Stimulated activated CD8-positive, alpha-beta memory T cell treated with anti-CD3 and anti-CD28 coated beads, Interleukin-4, amount 100 ng/mL, for 1 hour (primary cell): ENCODE results near the gene ACER2.
A peak's percentile ranks its signal among the peaks of the same experiment; 100 is the strongest.
"Not testable (repeated sequence)": the region's sequence is repeated elsewhere in the genome, so short reads cannot be mapped to it uniquely, and the experiment has no call there.

Experiments used
- DNase-seq, 2 donors: peaks; one replicate each; pipeline ENCODE4 v3.0.0-alpha.2; 2020; ENCODE audit warnings: low read depth in 2 of 2, low spot score in 1 of 2

The ACER2 gene

GRCh38 chr9:19408693-19409400, at the start of gene ACER2:
TSS of gene ACER2 (plus strand) at chr9:19409009. CDS start at chr9:19409085, 76 bp downstream.
- DNase-seq = peak; percentile 88 to 91

GRCh38 chr9:19369107-19369506, 39.7 kb upstream of the ACER2 start:
- no peak for DNase-seq

GRCh38 chr9:19371942-19372341, 36.9 kb upstream of the ACER2 start:
- DNase-seq = no peak

- DNase-seq = no peak
Measured at GRCh38 chr9:19372567-19372966, 36.2 kb upstream of the ACER2 start.

GRCh38 chr9:19373527-19373926, 35.3 kb upstream of the ACER2 start:
- no peak for DNase-seq

- no peak for DNase-seq
Measured at GRCh38 chr9:19375538-19375937, 33.3 kb upstream of the ACER2 start.

- DNase-seq = no peak
Measured at GRCh38 chr9:19376931-19377330, 31.9 kb upstream of the ACER2 start.

GRCh38 chr9:19378164-19378563, 30.6 kb upstream of the ACER2 start:
- DNase-seq = no peak

GRCh38 chr9:19378647-19379046, 30.2 kb upstream of the ACER2 start:
- no peak for DNase-seq

GRCh38 chr9:19379283-19379682, 29.5 kb upstream of the ACER2 start:
- DNase-seq = no peak

GRCh38 chr9:19379697-19380046, 29.1 kb upstream of the ACER2 start:
- DNase-seq = peak in 1 of 2 donors; percentile 24

- no peak for DNase-seq
Measured at GRCh38 chr9:19380826-19381075, 28.1 kb upstream of the ACER2 start.

GRCh38 chr9:19381656-19382055, 27.2 kb upstream of the ACER2 start:
- DNase-seq = no peak

GRCh38 chr9:19385212-19385611, 23.6 kb upstream of the ACER2 start:
- not testable (repeated sequence) for DNase-seq

- no peak for DNase-seq
Measured at GRCh38 chr9:19385786-19386501, 22.9 kb upstream of the ACER2 start.

GRCh38 chr9:19386502-19387044, 22.2 kb upstream of the ACER2 start:
- no peak for DNase-seq

GRCh38 chr9:19387317-19387716, 21.5 kb upstream of the ACER2 start:
- DNase-seq = no peak

GRCh38 chr9:19389539-19389938, 19.3 kb upstream of the ACER2 start:
- DNase-seq = not testable (repeated sequence)

GRCh38 chr9:19397845-19398244, 11.0 kb upstream of the ACER2 start:
- no peak for DNase-seq

- not testable (repeated sequence) for DNase-seq
Measured at GRCh38 chr9:19403231-19403630, 5.6 kb upstream of the ACER2 start.

GRCh38 chr9:19404283-19405075, 4.3 kb upstream of the ACER2 start:
- no peak for DNase-seq

- DNase-seq = no peak
Measured at GRCh38 chr9:19405771-19406170, 3.0 kb upstream of the ACER2 start.
